K562 (cell line): ENCODE results near the gene TASP1. TPM values are rescaled to one million over a fixed set of nuclear protein-coding genes. Genes with fewer than 3 reads are reported as not detected.
A peak's percentile ranks its signal among the peaks of the same experiment; 100 is the strongest.

ENCODE experiments used
- C11orf30 ChIP-seq: fragments of 450-650 bp; IDR thresholded peaks from 2 replicates; pipeline ENCODE4 v1.6.1; 2016; ENCODE audit warnings: low read depth, mild to moderate bottlenecking
- CSDE1 ChIP-seq, 2 experiments: fragments of 450-650 bp; IDR thresholded peaks; 2 replicates each; pipeline ENCODE4 v1.6.1; 2016; ENCODE audit warnings: mild to moderate bottlenecking in 1 of 2
- ELF4 ChIP-seq: fragments of 450-650 bp; formaldehyde crosslinking; IDR thresholded peaks from 2 replicates; pipeline ENCODE4 v1.4.0; 2022; ENCODE audit warnings: missing genetic modification characterization
- EZH2 ChIP-seq: IDR thresholded peaks from 2 replicates; pipeline ENCODE4 v1.6.1; 2012; ENCODE audit warnings: low read depth, mild to moderate bottlenecking, inconsistent platforms, low read length, borderline replicate concordance
- FOXA3 ChIP-seq, 2 experiments: fragments of 450-650 bp in 1 of 2; sonication (generic) in 1 of 2; formaldehyde crosslinking; IDR thresholded peaks in 1 of 2; conservative IDR thresholded peaks in 1 of 2; 2 replicates each; pipeline versions ENCODE4 v1.4.0 to v1.8.0; 2020 to 2022; ENCODE audit warnings: mild to moderate bottlenecking in 2 of 2, missing genetic modification reagents in 1 of 2
- FOXJ2 ChIP-seq: fragments of 200-800 bp; sonication (Bioruptor generic); IDR thresholded peaks from 2 replicates; pipeline ENCODE4 v1.6.1; 2016; ENCODE audit warnings: missing genetic modification characterization, missing compliant biosample characterization
- MEF2D ChIP-seq: conservative IDR thresholded peaks from 2 replicates; pipeline ENCODE4 v1.6.1; 2016; ENCODE audit warnings: low read depth, missing genetic modification characterization, missing compliant biosample characterization
- MXI1 ChIP-seq: IDR thresholded peaks from 2 replicates; pipeline ENCODE4 v1.6.1; 2011; ENCODE audit warnings: low read depth, mild to moderate bottlenecking, improper control_type of control experiment, low read length
- NFE2L1 ChIP-seq: fragments of 450-650 bp; IDR thresholded peaks from 2 replicates; pipeline ENCODE4 v1.6.1; 2016; ENCODE audit warnings: missing genetic modification characterization, low read depth, mild to moderate bottlenecking, missing compliant biosample characterization, moderate library complexity, borderline replicate concordance
- NONO ChIP-seq, 2 experiments: fragments of 200-400 bp in 1 of 2; fragments of 450-650 bp in 1 of 2; formaldehyde crosslinking in 1 of 2; IDR thresholded peaks; 2 replicates each; pipeline ENCODE4 v1.6.1; 2017; ENCODE audit warnings: low read depth in 2 of 2, mild to moderate bottlenecking in 2 of 2, moderate library complexity in 2 of 2, low read length in 1 of 2
- PTTG1 ChIP-seq: fragments of 450-650 bp; IDR thresholded peaks from 2 replicates; pipeline ENCODE4 v1.6.1; 2016; ENCODE audit warnings: low read depth, mild to moderate bottlenecking, missing genetic modification characterization, missing compliant biosample characterization
- TCFL5 ChIP-seq: fragments of 250-450 bp; sonication (Bioruptor Pico); conservative IDR thresholded peaks from 2 replicates; pipeline ENCODE4 v1.6.1; 2021; ENCODE audit warnings: mild to moderate bottlenecking, moderate library complexity, matching md5 sums
- USF2 ChIP-seq: sonication (generic); formaldehyde crosslinking; IDR thresholded peaks from 2 replicates; pipeline ENCODE4 v1.5.0; 2020; ENCODE audit warnings: missing genetic modification reagents
- ZEB2 ChIP-seq: fragments of 450-650 bp; IDR thresholded peaks from 2 replicates; pipeline ENCODE4 v1.6.1; 2016
- ZKSCAN1 ChIP-seq: fragments of 150-350 bp; IDR thresholded peaks from 2 replicates; pipeline ENCODE4 v1.6.1; 2016; ENCODE audit warnings: low read depth, low read length
- ZNF408 ChIP-seq: fragments of 250-450 bp; sonication (Bioruptor Pico); IDR thresholded peaks from 2 replicates; pipeline ENCODE4 v1.4.0; 2020; ENCODE audit warnings: low read depth, mild to moderate bottlenecking, moderate library complexity
- polyA plus RNA-seq, 8 experiments: library from polyadenylated mRNA; depleted of rRNA in 4 of 8; stranded (reverse) in 5 of 8; unstranded in 3 of 8; fragments of >200 nt; fragmentation: Nextera tagmentation in 2 of 8; fragmentation: Illumina TruSeq in 1 of 8; extraction: Ambion mirVana in 2 of 8; extraction: Trizol in 1 of 8; gene quantifications; 2 replicates each; pipeline versions ENCODE4 v1.2.1 to v1.2.3, GENCODE V29; 2011 to 2014; ENCODE audit warnings: inconsistent platforms in 1 of 8, missing spikeins in 1 of 8
- total RNA-seq, 7 experiments: library from RNA; depleted of rRNA in 6 of 7; stranded (reverse); fragments of >200 nt in 6 of 7; fragmentation: Illumina TruSeq in 2 of 7; extraction: Trizol in 2 of 7; gene quantifications; 2 replicates each; pipeline versions ENCODE4 v1.2.1 to v1.2.3, GENCODE V29; 2011 to 2021; ENCODE audit warnings: low replicate concordance in 1 of 7
- TF ChIP-seq, protein P1 (sequence below): fragments of 250-450 bp; sonication (Bioruptor Pico); IDR thresholded peaks from 2 replicates; pipeline ENCODE4 v1.4.0; 2020; ENCODE audit warnings: mild to moderate bottlenecking, moderate library complexity, borderline replicate concordance
- TF ChIP-seq, protein P2 (sequence below), 2 experiments: IDR thresholded peaks; 2 replicates each; pipeline ENCODE4 v1.6.1; 2011; ENCODE audit warnings: borderline replicate concordance in 1 of 2, control low read depth in 1 of 2, low read depth in 1 of 2, low read length in 1 of 2, mild to moderate bottlenecking in 1 of 2, mixed read lengths in 1 of 2, moderate library complexity in 1 of 2; ENCODE audit not compliant: insufficient read depth in 1 of 2, insufficient read length in 1 of 2, poor library complexity in 1 of 2, severe bottlenecking in 1 of 2; ENCODE audit errors: extremely low read depth in 1 of 2
- TF ChIP-seq, protein P3 (sequence below): fragments of 250-450 bp; sonication (Bioruptor Pico); IDR thresholded peaks from 2 replicates; pipeline ENCODE4 v1.8.0; 2022; ENCODE audit warnings: inconsistent platforms
- TF ChIP-seq, protein P4 (sequence below), 2 experiments: fragments of 450-650 bp in 1 of 2; sonication (generic) in 1 of 2; formaldehyde crosslinking; conservative IDR thresholded peaks; 2 replicates each; pipeline versions ENCODE4 v1.4.0 to v1.8.1; 2020 to 2022; ENCODE audit warnings: mild to moderate bottlenecking in 1 of 2, missing genetic modification reagents in 1 of 2

TASP1 gene
- total and polyA plus RNA-seq, 9 of the 15 experiments (the other 6 are each of a cell fraction or from before 2014, with no cell fraction given), result 3.7 to 10.6 (median 6.4) TPM

GRCh38 chr20:13638496-13639149, at the start of gene TASP1 (continued):
- TF ChIP-seq, protein P1, sequence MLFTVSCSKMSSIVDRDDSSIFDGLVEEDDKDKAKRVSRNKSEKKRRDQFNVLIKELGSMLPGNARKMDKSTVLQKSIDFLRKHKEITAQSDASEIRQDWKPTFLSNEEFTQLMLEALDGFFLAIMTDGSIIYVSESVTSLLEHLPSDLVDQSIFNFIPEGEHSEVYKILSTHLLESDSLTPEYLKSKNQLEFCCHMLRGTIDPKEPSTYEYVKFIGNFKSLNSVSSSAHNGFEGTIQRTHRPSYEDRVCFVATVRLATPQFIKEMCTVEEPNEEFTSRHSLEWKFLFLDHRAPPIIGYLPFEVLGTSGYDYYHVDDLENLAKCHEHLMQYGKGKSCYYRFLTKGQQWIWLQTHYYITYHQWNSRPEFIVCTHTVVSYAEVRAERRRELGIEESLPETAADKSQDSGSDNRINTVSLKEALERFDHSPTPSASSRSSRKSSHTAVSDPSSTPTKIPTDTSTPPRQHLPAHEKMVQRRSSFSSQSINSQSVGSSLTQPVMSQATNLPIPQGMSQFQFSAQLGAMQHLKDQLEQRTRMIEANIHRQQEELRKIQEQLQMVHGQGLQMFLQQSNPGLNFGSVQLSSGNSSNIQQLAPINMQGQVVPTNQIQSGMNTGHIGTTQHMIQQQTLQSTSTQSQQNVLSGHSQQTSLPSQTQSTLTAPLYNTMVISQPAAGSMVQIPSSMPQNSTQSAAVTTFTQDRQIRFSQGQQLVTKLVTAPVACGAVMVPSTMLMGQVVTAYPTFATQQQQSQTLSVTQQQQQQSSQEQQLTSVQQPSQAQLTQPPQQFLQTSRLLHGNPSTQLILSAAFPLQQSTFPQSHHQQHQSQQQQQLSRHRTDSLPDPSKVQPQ (CRISPR knock-in tag), result no peak
- no peak for TF ChIP-seq FOXJ2
- no peak for TF ChIP-seq MEF2D (tag)
- no peak for TF ChIP-seq NONO (IDR thresholded peaks at IDR 0.05; ENCODE audit: low read depth in 2 of 2, low read length in 1 of 2)
- peak; percentile 44; the same call in 1 of the 2 replicates for TF ChIP-seq MXI1
- TF ChIP-seq CSDE1 (IDR thresholded peaks at IDR 0.05), result peak in 1 of 2 experiments; percentile 56; a peak in 1 of 4 replicates
- no peak for TF ChIP-seq ZKSCAN1
- 0 out of 2 replicates have a peak, but pooled peaks have one; percentile 17 for TF ChIP-seq C11orf30
- no peak for TF ChIP-seq ZNF408 (CRISPR knock-in tag)
- TF ChIP-seq, protein P2, sequence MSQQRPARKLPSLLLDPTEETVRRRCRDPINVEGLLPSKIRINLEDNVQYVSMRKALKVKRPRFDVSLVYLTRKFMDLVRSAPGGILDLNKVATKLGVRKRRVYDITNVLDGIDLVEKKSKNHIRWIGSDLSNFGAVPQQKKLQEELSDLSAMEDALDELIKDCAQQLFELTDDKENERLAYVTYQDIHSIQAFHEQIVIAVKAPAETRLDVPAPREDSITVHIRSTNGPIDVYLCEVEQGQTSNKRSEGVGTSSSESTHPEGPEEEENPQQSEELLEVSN (IDR thresholded peaks at IDR 0.05; ENCODE audit: borderline replicate concordance in 1 of 2, extremely low read depth in 1 of 2, insufficient read depth in 1 of 2, insufficient read length in 1 of 2, low read depth in 1 of 2, low read length in 1 of 2, poor library complexity in 1 of 2, severe bottlenecking in 1 of 2), result peak in 1 of 2 experiments; percentile 15
- TF ChIP-seq, protein P3, sequence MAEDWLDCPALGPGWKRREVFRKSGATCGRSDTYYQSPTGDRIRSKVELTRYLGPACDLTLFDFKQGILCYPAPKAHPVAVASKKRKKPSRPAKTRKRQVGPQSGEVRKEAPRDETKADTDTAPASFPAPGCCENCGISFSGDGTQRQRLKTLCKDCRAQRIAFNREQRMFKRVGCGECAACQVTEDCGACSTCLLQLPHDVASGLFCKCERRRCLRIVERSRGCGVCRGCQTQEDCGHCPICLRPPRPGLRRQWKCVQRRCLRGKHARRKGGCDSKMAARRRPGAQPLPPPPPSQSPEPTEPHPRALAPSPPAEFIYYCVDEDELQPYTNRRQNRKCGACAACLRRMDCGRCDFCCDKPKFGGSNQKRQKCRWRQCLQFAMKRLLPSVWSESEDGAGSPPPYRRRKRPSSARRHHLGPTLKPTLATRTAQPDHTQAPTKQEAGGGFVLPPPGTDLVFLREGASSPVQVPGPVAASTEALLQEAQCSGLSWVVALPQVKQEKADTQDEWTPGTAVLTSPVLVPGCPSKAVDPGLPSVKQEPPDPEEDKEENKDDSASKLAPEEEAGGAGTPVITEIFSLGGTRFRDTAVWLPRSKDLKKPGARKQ (CRISPR knock-in tag), result no peak
- no peak for TF ChIP-seq NFE2L1 (tag)
- TF ChIP-seq EZH2, result no peak
- no peak for TF ChIP-seq ELF4 (CRISPR knock-in tag)
- peak; percentile 94 for TF ChIP-seq USF2
- TF ChIP-seq PTTG1 (tag), result no peak
- TF ChIP-seq TCFL5, result no peak
- TF ChIP-seq ZEB2, result peak; percentile 94
- TF ChIP-seq, protein P4, sequence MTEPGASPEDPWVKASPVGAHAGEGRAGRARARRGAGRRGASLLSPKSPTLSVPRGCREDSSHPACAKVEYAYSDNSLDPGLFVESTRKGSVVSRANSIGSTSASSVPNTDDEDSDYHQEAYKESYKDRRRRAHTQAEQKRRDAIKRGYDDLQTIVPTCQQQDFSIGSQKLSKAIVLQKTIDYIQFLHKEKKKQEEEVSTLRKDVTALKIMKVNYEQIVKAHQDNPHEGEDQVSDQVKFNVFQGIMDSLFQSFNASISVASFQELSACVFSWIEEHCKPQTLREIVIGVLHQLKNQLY (CRISPR knock-in tag; conservative IDR thresholded peaks at IDR 0.05), result no peak
- TF ChIP-seq FOXA3 (CRISPR knock-in tag; conservative IDR thresholded peaks at IDR 0.05 in 1 of 2, IDR thresholded peaks at IDR 0.05 in 1 of 2), result no peak
